Keratinocyte (primary cell): ENCODE measurements around the gene PHF2. TPM values are rescaled to one million over a fixed set of nuclear protein-coding genes. Genes with fewer than 3 reads are reported as not detected.

Source experiments
- DNase-seq: peaks from one replicate; pipeline ENCODE4 v3.0.0-alpha.2; 2011; ENCODE audit warnings: low read depth, missing footprints, low spot score
- FAIRE-seq: peaks from 2 replicates; lab custom pipeline; 2011; peaks lifted over from hg19 to GRCh38; lab: Jason Lieb, UNC
- H2AFZ ChIP-seq: 2 replicates; pipeline ENCODE4 v1.6.0; 2012; ENCODE audit warnings: low read length, control low read depth, inconsistent platforms; ENCODE audit not compliant: control insufficient read depth
- H3K27ac ChIP-seq: 2 replicates; pipeline ENCODE4 v1.5.1; 2011; ENCODE audit warnings: low read length; ENCODE audit not compliant: control insufficient read depth, insufficient read depth
- H3K27me3 ChIP-seq: 3 replicates; pipeline ENCODE4 v1.6.0; 2011; ENCODE audit warnings: low read length; ENCODE audit not compliant: control insufficient read depth, insufficient read depth; ENCODE audit errors: extremely low read depth
- H3K36me3 ChIP-seq, 2 experiments: 2 replicates in 1 of 2; 3 replicates in 1 of 2; pipeline ENCODE4 v1.5.1; 2011; ENCODE audit warnings: low read length in 2 of 2, mild to moderate bottlenecking in 1 of 2; ENCODE audit not compliant: control insufficient read depth in 2 of 2, insufficient read depth in 2 of 2; ENCODE audit errors: extremely low read depth in 1 of 2
- H3K4me1 ChIP-seq: 3 replicates; pipeline ENCODE4 v1.5.1; 2011; ENCODE audit warnings: low read length; ENCODE audit not compliant: control insufficient read depth, insufficient read depth; ENCODE audit errors: extremely low read depth
- H3K4me2 ChIP-seq: 3 replicates; pipeline ENCODE4 v1.6.0; 2011; ENCODE audit warnings: low read depth, low read length; ENCODE audit not compliant: control insufficient read depth, insufficient read depth; ENCODE audit errors: extremely low read depth
- H3K4me3 ChIP-seq, 3 experiments: fragments of 200-600 bp in 1 of 3; sonication (generic) in 1 of 3; 2 replicates in 2 of 3; 3 replicates in 1 of 3; pipeline ENCODE4 v1.5.1; 2011 to 2016; ENCODE audit warnings: low read length in 3 of 3, mild to moderate bottlenecking in 3 of 3, control low read depth in 2 of 3, inconsistent platforms in 1 of 3, low read depth in 1 of 3, mixed read lengths in 1 of 3, mixed run types in 1 of 3, moderate library complexity in 1 of 3; ENCODE audit not compliant: control insufficient read depth in 2 of 3, insufficient read depth in 2 of 3; ENCODE audit errors: extremely low read depth in 1 of 3
- H3K79me2 ChIP-seq: 2 replicates; pipeline ENCODE4 v1.6.0; 2012; ENCODE audit warnings: low read length; ENCODE audit not compliant: control insufficient read depth, insufficient read depth
- H3K9ac ChIP-seq: 3 replicates; pipeline ENCODE4 v1.6.0; 2011; ENCODE audit warnings: low read length; ENCODE audit not compliant: control insufficient read depth, insufficient read depth; ENCODE audit errors: extremely low read depth
- H3K9me1 ChIP-seq: 3 replicates; pipeline ENCODE4 v1.6.0; 2011; ENCODE audit warnings: low read length; ENCODE audit not compliant: control insufficient read depth, insufficient read depth; ENCODE audit errors: extremely low read depth
- H3K9me3 ChIP-seq: 2 replicates; pipeline ENCODE4 v1.5.1; 2012; ENCODE audit warnings: low read depth, low read length; ENCODE audit not compliant: control insufficient read depth
- H4K20me1 ChIP-seq: 3 replicates; pipeline ENCODE4 v1.6.0; 2011; ENCODE audit warnings: low read length; ENCODE audit not compliant: control insufficient read depth, insufficient read depth; ENCODE audit errors: extremely low read depth
- CTCF ChIP-seq, 3 experiments: IDR thresholded peaks in 1 of 3; conservative IDR thresholded peaks in 1 of 3; optimal IDR thresholded peaks in 1 of 3; 2 replicates in 2 of 3; 3 replicates in 1 of 3; pipeline versions ENCODE3 to v1.5.1; 2011; ENCODE audit warnings: low read length in 3 of 3, mild to moderate bottlenecking in 3 of 3, moderate library complexity in 2 of 3, control low read depth in 1 of 3, inconsistent platforms in 1 of 3; ENCODE audit not compliant: insufficient read depth in 2 of 3; ENCODE audit errors: extremely low read depth in 1 of 3
- EZH2 ChIP-seq: IDR thresholded peaks from one replicate; pipeline ENCODE4 v1.6.1; 2012; ENCODE audit warnings: inconsistent platforms, mild to moderate bottlenecking, low read length, moderate library complexity
- dilution Hi-C: fragments of 300-500 bp; cut with MboI; formaldehyde crosslinking; loops from one replicate; pipeline ENCODE4 v1.7.0; 2020; ENCODE audit warnings: low sequenced_read_pairs; ENCODE audit not compliant: extremely low pct_ligation_motif_present
- polyA plus RNA-seq, 5 experiments: library from polyadenylated mRNA; depleted of rRNA in 3 of 5; stranded (reverse) in 3 of 5; stranded (forward) in 1 of 5; unstranded in 1 of 5; fragments of >200 nt; gene quantifications; 1 replicate in 1 of 5; 2 replicates in 3 of 5; 3 replicates in 1 of 5; pipeline versions ENCODE4 v1.2.1 to v1.2.3, GENCODE V29; 2011 to 2012; ENCODE audit warnings: missing spikeins in 2 of 5, low read depth in 1 of 5, low replicate concordance in 1 of 5

The PHF2 gene
- polyA plus RNA-seq, 1 donor (not counting 4 experiments of a cell fraction or from before 2014, with no cell fraction given) = 5.1 TPM

GRCh38 chr9:93557366-93558137, 18.8 kb upstream of the PHF2 start:
- no peaks in the 10 kb centered on the region for H3K79me2 ChIP-seq
- H3K9ac ChIP-seq = no peak overlapping the region
- DNase-seq = no peak
- peaks cover 9% of the 10 kb centered on the region for H3K4me1 ChIP-seq
- no peak overlapping the region for H2AFZ ChIP-seq
- H3K9me1 ChIP-seq = no peaks in the 10 kb centered on the region
- FAIRE-seq = no peak
- peaks cover 30 to 45% of the 10 kb centered on the region in 2 experiments for H3K36me3 ChIP-seq
- no peaks in the 10 kb centered on the region for H3K27me3 ChIP-seq
- TF ChIP-seq EZH2 = no peak
- no peak for TF ChIP-seq CTCF (optimal IDR thresholded peaks at IDR 0.05 in 1 of 3, IDR thresholded peaks at IDR 0.05 in 1 of 3, conservative IDR thresholded peaks at IDR 0.05 in 1 of 3; ENCODE audit: extremely low read depth in 1 of 3, insufficient read depth in 2 of 3, low read length in 3 of 3)
- no peak overlapping the region for H3K4me3 ChIP-seq
- no peak overlapping the region for H3K27ac ChIP-seq
- no peak overlapping the region for H3K4me2 ChIP-seq
- dilution Hi-C loops = no loop called here
- peaks cover 2% of the 10 kb centered on the region for H4K20me1 ChIP-seq
- H3K9me3 ChIP-seq = no peaks in the 10 kb centered on the region

GRCh38 chr9:93558503-93558902, 17.9 kb upstream of the PHF2 start:
- peaks cover 2% of the 10 kb centered on the region for H4K20me1 ChIP-seq
- H2AFZ ChIP-seq = no peak overlapping the region
- no peak for DNase-seq
- no peaks in the 10 kb centered on the region for H3K9me1 ChIP-seq
- H3K4me2 ChIP-seq = no peak overlapping the region
- no peaks in the 10 kb centered on the region for H3K27me3 ChIP-seq
- H3K4me3 ChIP-seq = no peak overlapping the region
- no peaks in the 10 kb centered on the region for H3K9me3 ChIP-seq
- H3K9ac ChIP-seq = no peak overlapping the region
- TF ChIP-seq CTCF (optimal IDR thresholded peaks at IDR 0.05 in 1 of 3, IDR thresholded peaks at IDR 0.05 in 1 of 3, conservative IDR thresholded peaks at IDR 0.05 in 1 of 3; ENCODE audit: extremely low read depth in 1 of 3, insufficient read depth in 2 of 3, low read length in 3 of 3) (no peak), EZH2 (no peak)
- H3K4me1 ChIP-seq = peaks cover 9% of the 10 kb centered on the region
- no peaks in the 10 kb centered on the region for H3K79me2 ChIP-seq
- FAIRE-seq = no peak
- dilution Hi-C loops = no loop called here
- peaks cover 31 to 35% of the 10 kb centered on the region in 2 experiments for H3K36me3 ChIP-seq
- no peak overlapping the region for H3K27ac ChIP-seq
